PC-3 (cell line): ENCODE measurements around the gene LILRA2.

Experiments used
- EZH2 ChIP-seq: fragments of 300-600 bp; sonication (generic); IDR thresholded peaks from one replicate; pipeline ENCODE4 v1.6.1; 2017; ENCODE audit warnings: antibody characterized with exemption, mild to moderate bottlenecking, low read length; ENCODE audit not compliant: unreplicated experiment
- EZH2phosphoT487 ChIP-seq: fragments of 300-600 bp; sonication (generic); IDR thresholded peaks from 2 replicates; pipeline ENCODE4 v1.6.1; 2018; ENCODE audit warnings: mild to moderate bottlenecking, antibody characterized with exemption, low read length, borderline replicate concordance
- TF ChIP-seq, protein P1 (sequence below): fragments of 300-600 bp; sonication (generic); conservative IDR thresholded peaks from 2 replicates; pipeline ENCODE4 v1.5.1; 2017; ENCODE audit warnings: antibody characterized with exemption, low read depth, mild to moderate bottlenecking, low read length

DNA sequence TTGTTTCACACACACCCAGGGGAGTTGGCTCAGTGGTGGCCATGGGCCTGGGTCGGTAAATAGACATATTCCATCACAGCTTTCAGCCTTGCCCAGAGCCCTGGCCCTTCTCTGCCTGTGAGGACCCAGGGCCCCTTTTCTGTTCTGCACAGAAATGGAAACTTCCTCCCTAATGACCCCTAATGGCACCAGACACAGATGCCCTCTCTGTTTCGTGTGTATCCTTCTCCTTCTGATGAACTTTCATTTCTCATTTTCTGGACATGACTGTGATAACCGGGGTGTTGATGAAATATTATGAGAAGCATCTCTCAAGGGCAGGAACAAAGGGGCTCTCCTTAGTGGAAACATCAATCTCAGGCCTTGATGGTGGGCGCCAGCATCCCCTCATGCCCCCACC, 32.6 kb downstream of the LILRA2 start:
- TF ChIP-seq EZH2 = no peak
- TF ChIP-seq, protein P1, sequence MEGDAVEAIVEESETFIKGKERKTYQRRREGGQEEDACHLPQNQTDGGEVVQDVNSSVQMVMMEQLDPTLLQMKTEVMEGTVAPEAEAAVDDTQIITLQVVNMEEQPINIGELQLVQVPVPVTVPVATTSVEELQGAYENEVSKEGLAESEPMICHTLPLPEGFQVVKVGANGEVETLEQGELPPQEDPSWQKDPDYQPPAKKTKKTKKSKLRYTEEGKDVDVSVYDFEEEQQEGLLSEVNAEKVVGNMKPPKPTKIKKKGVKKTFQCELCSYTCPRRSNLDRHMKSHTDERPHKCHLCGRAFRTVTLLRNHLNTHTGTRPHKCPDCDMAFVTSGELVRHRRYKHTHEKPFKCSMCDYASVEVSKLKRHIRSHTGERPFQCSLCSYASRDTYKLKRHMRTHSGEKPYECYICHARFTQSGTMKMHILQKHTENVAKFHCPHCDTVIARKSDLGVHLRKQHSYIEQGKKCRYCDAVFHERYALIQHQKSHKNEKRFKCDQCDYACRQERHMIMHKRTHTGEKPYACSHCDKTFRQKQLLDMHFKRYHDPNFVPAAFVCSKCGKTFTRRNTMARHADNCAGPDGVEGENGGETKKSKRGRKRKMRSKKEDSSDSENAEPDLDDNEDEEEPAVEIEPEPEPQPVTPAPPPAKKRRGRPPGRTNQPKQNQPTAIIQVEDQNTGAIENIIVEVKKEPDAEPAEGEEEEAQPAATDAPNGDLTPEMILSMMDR = no peak
- TF ChIP-seq EZH2phosphoT487 = no peak
